Astrocyte (in vitro differentiated cells and primary cell): ENCODE results near the gene PLEKHM2. TPM values are rescaled to one million over a fixed set of nuclear protein-coding genes. Genes with fewer than 3 reads are reported as not detected.

Experiments
- DNase-seq: peaks from one replicate; pipeline ENCODE4 v3.0.0-alpha.2; 2010; ENCODE audit warnings: low read depth
- FAIRE-seq: peaks from 2 replicates; lab custom pipeline; 2011; peaks lifted over from hg19 to GRCh38; lab: Jason Lieb, UNC
- H2AFZ ChIP-seq: 2 replicates; pipeline ENCODE4 v1.6.0; 2012; ENCODE audit warnings: low read depth, low read length, inconsistent platforms
- H3K27ac ChIP-seq: 2 replicates; pipeline ENCODE4 v1.5.1; 2011; ENCODE audit warnings: low read depth, low read length, inconsistent platforms
- H3K27me3 ChIP-seq: 2 replicates; pipeline ENCODE4 v1.6.0; 2011; ENCODE audit warnings: low read length, inconsistent platforms; ENCODE audit not compliant: insufficient read depth
- H3K36me3 ChIP-seq: 2 replicates; pipeline ENCODE4 v1.5.1; 2011; ENCODE audit warnings: low read length, inconsistent platforms; ENCODE audit not compliant: insufficient read depth
- H3K4me1 ChIP-seq: 2 replicates; pipeline ENCODE4 v1.5.1; 2011; ENCODE audit warnings: low read length, inconsistent platforms; ENCODE audit not compliant: insufficient read depth
- H3K4me2 ChIP-seq: 2 replicates; pipeline ENCODE4 v1.6.0; 2012; ENCODE audit warnings: low read length, inconsistent platforms
- H3K4me3 ChIP-seq: 2 replicates; pipeline ENCODE4 v1.5.1; 2011; ENCODE audit warnings: low read depth, mild to moderate bottlenecking, low read length, inconsistent platforms; ENCODE audit not compliant: insufficient read depth
- H3K79me2 ChIP-seq: 2 replicates; pipeline ENCODE4 v1.6.0; 2012; ENCODE audit warnings: mild to moderate bottlenecking, low read length, inconsistent platforms; ENCODE audit not compliant: insufficient read depth
- H3K9ac ChIP-seq: 2 replicates; pipeline ENCODE4 v1.6.0; 2012; ENCODE audit warnings: mild to moderate bottlenecking, low read length, inconsistent platforms
- H3K9me3 ChIP-seq: 2 replicates; pipeline ENCODE4 v1.5.1; 2012; ENCODE audit warnings: low read depth, mild to moderate bottlenecking, low read length, inconsistent platforms; ENCODE audit not compliant: insufficient read depth
- H4K20me1 ChIP-seq: 2 replicates; pipeline ENCODE4 v1.6.0; 2012; ENCODE audit warnings: low read length, inconsistent platforms; ENCODE audit not compliant: insufficient read depth
- H3K27ac Mint-ChIP-seq: one replicate; pipeline ENCODE4 v1.8.0; 2021; ENCODE audit warnings: mild to moderate bottlenecking, mixed read lengths; ENCODE audit not compliant: unreplicated experiment
- H3K27me3 Mint-ChIP-seq: one replicate; pipeline ENCODE4 v1.8.0; 2021; ENCODE audit warnings: low read depth, mixed read lengths; ENCODE audit not compliant: unreplicated experiment
- H3K36me3 Mint-ChIP-seq: one replicate; pipeline ENCODE4 v1.8.0; 2021; ENCODE audit warnings: low read depth, mixed read lengths; ENCODE audit not compliant: unreplicated experiment
- H3K4me1 Mint-ChIP-seq: one replicate; pipeline ENCODE4 v1.8.0; 2021; ENCODE audit warnings: low read depth, mixed read lengths; ENCODE audit not compliant: unreplicated experiment
- H3K4me3 Mint-ChIP-seq: one replicate; pipeline ENCODE4 v1.8.0; 2021; ENCODE audit warnings: mild to moderate bottlenecking, moderate library complexity, mixed read lengths; ENCODE audit not compliant: unreplicated experiment
- H3K9me3 Mint-ChIP-seq: one replicate; pipeline ENCODE4 v1.8.0; 2021; ENCODE audit warnings: mild to moderate bottlenecking, mixed read lengths; ENCODE audit not compliant: unreplicated experiment
- CTCF ChIP-seq: IDR thresholded peaks from 2 replicates; pipeline ENCODE4 v1.5.1; 2011; ENCODE audit warnings: low read depth, mild to moderate bottlenecking, inconsistent platforms, low read length, moderate library complexity; ENCODE audit not compliant: insufficient read depth
- EZH2 ChIP-seq: IDR thresholded peaks from 2 replicates; pipeline ENCODE4 v1.6.1; 2012; ENCODE audit warnings: mild to moderate bottlenecking, low read length, inconsistent platforms; ENCODE audit not compliant: insufficient read depth
- total RNA-seq: library from RNA; stranded (reverse); gene quantifications from 2 replicates; pipeline ENCODE4 v1.2.1, GENCODE V29; 2021

The PLEKHM2 gene
- total RNA-seq, 1 donor from 2014 or later, result 48.3 TPM

GRCh38 chr1:15683345-15684039, 628 bp upstream of the PLEKHM2 start:
- TF ChIP-seq CTCF (no peak), EZH2 (no peak)
- Histone ChIP-seq H4K20me1 (peaks cover 26% of the 10 kb centered on the region), H2AFZ (peak overlapping the region; percentile 55), H3K4me3 (peak overlapping the region; percentile 72), H3K79me2 (peaks cover 46% of the 10 kb centered on the region), H3K4me2 (peak overlapping the region; percentile 98), H3K27ac (peak overlapping the region; percentile 87), H3K36me3 (no peaks in the 10 kb centered on the region), H3K9me3 (no peaks in the 10 kb centered on the region), H3K27me3 (no peaks in the 10 kb centered on the region), H3K9ac (peak overlapping the region; percentile 98), H3K4me1 (peaks cover 22% of the 10 kb centered on the region)
- H3K27me3 Mint-ChIP-seq, result no peaks in the 10 kb centered on the region
- peaks cover 3% of the 10 kb centered on the region for H3K9me3 Mint-ChIP-seq
- peaks cover 8% of the 10 kb centered on the region for H3K36me3 Mint-ChIP-seq
- FAIRE-seq (no peak), DNase-seq (no peak)
- H3K4me1 Mint-ChIP-seq, result peaks cover 14% of the 10 kb centered on the region
- no peak overlapping the region for H3K27ac Mint-ChIP-seq
- H3K4me3 Mint-ChIP-seq, result peak overlapping the region; percentile 82

GRCh38 chr1:15684468-15685291, 560 bp downstream of the PLEKHM2 start:
- H3K27ac Mint-ChIP-seq, result peak overlapping the region; percentile 78
- peak overlapping the region; percentile 92 for H3K4me2 ChIP-seq
- peak overlapping the region; percentile 68 for H3K4me3 ChIP-seq
- H3K79me2 ChIP-seq, result peaks cover 58% of the 10 kb centered on the region
- H4K20me1 ChIP-seq, result peaks cover 37% of the 10 kb centered on the region
- FAIRE-seq, result no peak
- H3K4me1 Mint-ChIP-seq, result peaks cover 13% of the 10 kb centered on the region
- no peaks in the 10 kb centered on the region for H3K9me3 ChIP-seq
- H3K4me1 ChIP-seq, result peaks cover 18% of the 10 kb centered on the region
- H3K36me3 ChIP-seq, result no peaks in the 10 kb centered on the region
- no peaks in the 10 kb centered on the region for H3K27me3 Mint-ChIP-seq
- H3K9ac ChIP-seq, result peak overlapping the region; percentile 98
- H3K36me3 Mint-ChIP-seq, result peaks cover 8% of the 10 kb centered on the region
- H3K27me3 ChIP-seq, result no peaks in the 10 kb centered on the region
- TF ChIP-seq CTCF (no peak), EZH2 (no peak)
- H3K9me3 Mint-ChIP-seq, result peaks cover 2% of the 10 kb centered on the region
- H2AFZ ChIP-seq, result peak overlapping the region; percentile 20
- H3K27ac ChIP-seq, result peak overlapping the region; percentile 87
- DNase-seq, result no peak
- peak overlapping the region; percentile 93 for H3K4me3 Mint-ChIP-seq
